AG04449 (cell line): ENCODE measurements around the gene TLR6.

Experiments used
- CTCF ChIA-PET: fragments of 350-600 bp; formaldehyde crosslinking; extraction: SDS; loops from one replicate; lab custom pipeline; 2021; ENCODE audit warnings: antibody characterized with exemption; lab: Yijun Ruan, JAX
- POLR2A ChIA-PET: fragments of 400-600, 350-600 bp; formaldehyde crosslinking; extraction: SDS; loops from one replicate; lab custom pipeline; 2020; ENCODE audit warnings: antibody characterized with exemption, inconsistent platforms; lab: Yijun Ruan, JAX
- DNase-seq: peaks from one replicate; pipeline ENCODE4 v3.0.0-alpha.2; 2010; ENCODE audit warnings: low read depth, low spot score
- H3K4me3 ChIP-seq: 2 replicates; pipeline ENCODE4 v1.5.1; 2011; ENCODE audit warnings: low read depth, mild to moderate bottlenecking, control low read depth, low read length
- CTCF ChIP-seq: IDR thresholded peaks from one replicate; pipeline ENCODE4 v1.5.1; 2011; ENCODE audit warnings: mild to moderate bottlenecking, moderate library complexity, low read length, control low read depth, inconsistent platforms; ENCODE audit not compliant: insufficient read depth; ENCODE audit errors: missing control alignments

The TLR6 gene

GRCh38 chr4:38795087-38795486 lies 61.5 kb downstream of the TLR6 start:
- TF ChIP-seq CTCF: no peak
- H3K4me3 ChIP-seq: no peak overlapping the region
- no peak for DNase-seq
- POLR2A ChIA-PET: no interaction called here
- CTCF ChIA-PET: interaction anchor here (0.7 to 16.8 kb wide), 4 partner anchors 9 to 36 kb away, joined by 3 to 191 read pairs (median 11); partner anchors contain the start of genes TLR1 and TLR10

- CTCF ChIA-PET: interaction anchor here (0.7 to 16.8 kb wide), 5 partner anchors 9 to 62 kb away, joined by 3 to 191 read pairs (median 10); partner anchors contain the start of genes TLR1 and TLR10
Measured at GRCh38 chr4:38794051-38794450, 62.6 kb downstream of the TLR6 start.

GRCh38 chr4:38791010-38791409 lies 65.6 kb downstream of the TLR6 start:
- ChIA-PET POLR2A (no interaction called here), CTCF (interaction anchor here (3.3 to 16.8 kb wide), 4 partner anchors 8 to 31 kb away, joined by 14 to 191 read pairs (median 26); partner anchors contain the start of genes TLR1 and TLR10)
- no peak overlapping the region for H3K4me3 ChIP-seq
- DNase-seq: no peak
- TF ChIP-seq CTCF: no peak

More at GRCh38 chr4:38794051-38794450, 62.6 kb downstream of the TLR6 start:
- POLR2A ChIA-PET: no interaction called here
- TF ChIP-seq CTCF: no peak
- H3K4me3 ChIP-seq: no peak overlapping the region
- no peak for DNase-seq

- no peak for TF ChIP-seq CTCF
- DNase-seq: no peak
- CTCF ChIA-PET: interaction anchor here (1.1 to 3.7 kb wide), 4 partner anchors 12 to 29 kb away, joined by 4 to 31 read pairs (median 17); partner anchors contain the start of gene TLR1
- POLR2A ChIA-PET: no interaction called here
- no peak overlapping the region for H3K4me3 ChIP-seq
Measured at GRCh38 chr4:38788317-38788716, 68.3 kb downstream of the TLR6 start.

GRCh38 chr4:38787693-38788092 lies 68.9 kb downstream of the TLR6 start:
- no peak for DNase-seq
- TF ChIP-seq CTCF: no peak
- ChIA-PET POLR2A (no interaction called here), CTCF (interaction anchor here (3.7 to 8.5 kb wide), 2 partner anchors 11 to 28 kb away, joined by 20 to 191 read pairs; partner anchors contain the start of gene TLR1)
- no peak overlapping the region for H3K4me3 ChIP-seq

GRCh38 chr4:38785901-38786402 lies 70.7 kb downstream of the TLR6 start:
- TF ChIP-seq CTCF: no peak
- POLR2A ChIA-PET: no interaction called here
- CTCF ChIA-PET: interaction anchor here (1.0 to 8.5 kb wide), 4 partner anchors 13 to 74 kb away, joined by 4 to 191 read pairs (median 116); partner anchors contain the start of gene TLR1
- no peak for DNase-seq
- no peak overlapping the region for H3K4me3 ChIP-seq
